WTC11 (cell line): Measurements from ENCODE around the gene FZD1. TPM values are rescaled to one million over a fixed set of nuclear protein-coding genes. Genes with fewer than 3 reads are reported as not detected.

Experiments
- ATAC-seq: fragments of 200-7000 bp; cut with Tn5 transposase; 2 replicates; pipeline ENCODE4 v1.10.0; 2021; ENCODE audit warnings: mild to moderate bottlenecking, moderate library complexity
- CTCF ChIA-PET: fragments of 300-600 bp; sonication (Branson Sonifier 250); formaldehyde crosslinking; loops from one replicate; lab custom pipeline; 2021; ENCODE audit warnings: antibody characterized with exemption; lab: Charles Lee
- POLR2A ChIA-PET: fragments of 350-600 bp; sonication (Branson Sonifier 250); formaldehyde crosslinking; loops from one replicate; lab custom pipeline; 2021; ENCODE audit warnings: antibody characterized with exemption; lab: Charles Lee
- DNase-seq: peaks from one replicate; pipeline ENCODE4 v3.0.0; 2021; ENCODE audit warnings: low spot score
- H3K27ac Mint-ChIP-seq: 2 replicates; pipeline ENCODE4 v1.8.0; 2021; ENCODE audit warnings: mixed read lengths
- H3K27me3 Mint-ChIP-seq: 2 replicates; pipeline ENCODE4 v1.8.0; 2021; ENCODE audit warnings: low read depth, mild to moderate bottlenecking, moderate library complexity, mixed read lengths
- H3K36me3 Mint-ChIP-seq: 2 replicates; pipeline ENCODE4 v1.8.0; 2021; ENCODE audit warnings: mixed read lengths
- H3K4me1 Mint-ChIP-seq: 2 replicates; pipeline ENCODE4 v1.8.0; 2022; ENCODE audit warnings: mixed read lengths
- H3K4me3 Mint-ChIP-seq: 2 replicates; pipeline ENCODE4 v1.8.0; 2021; ENCODE audit warnings: mild to moderate bottlenecking, moderate library complexity, mixed read lengths
- H3K9me3 Mint-ChIP-seq: 2 replicates; pipeline ENCODE4 v1.8.0; 2021; ENCODE audit warnings: mixed read lengths
- ATF1 ChIP-seq: sonication (generic); formaldehyde crosslinking; IDR thresholded peaks from 2 replicates; pipeline ENCODE4 v1.8.1; 2023; ENCODE audit warnings: mild to moderate bottlenecking, moderate library complexity, missing genetic modification reagents
- ATF2 ChIP-seq: sonication (generic); formaldehyde crosslinking; IDR thresholded peaks from 2 replicates; pipeline ENCODE4 v1.8.1; 2022; ENCODE audit warnings: low read depth, missing genetic modification reagents, borderline replicate concordance
- ATF6 ChIP-seq: sonication (generic); formaldehyde crosslinking; IDR thresholded peaks from 2 replicates; pipeline ENCODE4 v1.8.1; 2023; ENCODE audit warnings: mild to moderate bottlenecking, missing genetic modification reagents
- CBFB ChIP-seq: sonication (generic); formaldehyde crosslinking; IDR thresholded peaks from 2 replicates; pipeline ENCODE4 v1.8.1; 2022; ENCODE audit warnings: mild to moderate bottlenecking, low read depth, missing genetic modification reagents
- CREM ChIP-seq: sonication (generic); formaldehyde crosslinking; IDR thresholded peaks from 2 replicates; pipeline ENCODE4 v1.8.1; 2022; ENCODE audit warnings: mild to moderate bottlenecking, missing genetic modification reagents, moderate library complexity
- E2F4 ChIP-seq: sonication (generic); formaldehyde crosslinking; IDR thresholded peaks from 2 replicates; pipeline ENCODE4 v1.8.1; 2022; ENCODE audit warnings: low read depth, mild to moderate bottlenecking, moderate library complexity, missing genetic modification reagents, borderline replicate concordance
- ETV6 ChIP-seq: sonication (generic); formaldehyde crosslinking; IDR thresholded peaks from 2 replicates; pipeline ENCODE4 v1.8.1; 2022; ENCODE audit warnings: mild to moderate bottlenecking, missing genetic modification reagents
- FOXJ3 ChIP-seq: sonication (generic); formaldehyde crosslinking; IDR thresholded peaks from 2 replicates; pipeline ENCODE4 v1.9.0; 2021; ENCODE audit warnings: missing genetic modification reagents, mild to moderate bottlenecking, borderline replicate concordance
- FOXK1 ChIP-seq: sonication (generic); formaldehyde crosslinking; IDR thresholded peaks from 2 replicates; pipeline ENCODE4 v1.8.0; 2022; ENCODE audit warnings: mild to moderate bottlenecking, moderate library complexity, missing genetic modification reagents
- GABPB1 ChIP-seq: sonication (generic); formaldehyde crosslinking; IDR thresholded peaks from 2 replicates; pipeline ENCODE4 v1.8.1; 2023; ENCODE audit warnings: mild to moderate bottlenecking, missing genetic modification reagents
- HMGA2 ChIP-seq: fragments of 250-450 bp; sonication (Bioruptor Pico); IDR thresholded peaks from 2 replicates; pipeline ENCODE4 v1.4.0; 2021; ENCODE audit warnings: mild to moderate bottlenecking, moderate library complexity
- IRF2 ChIP-seq: sonication (generic); formaldehyde crosslinking; IDR thresholded peaks from 2 replicates; pipeline ENCODE4 v1.8.0; 2022; ENCODE audit warnings: low read depth, missing genetic modification reagents, borderline replicate concordance
- MAX ChIP-seq: sonication (generic); formaldehyde crosslinking; IDR thresholded peaks from 2 replicates; pipeline ENCODE4 v1.8.0; 2022; ENCODE audit warnings: mild to moderate bottlenecking, missing genetic modification reagents
- NR2C2 ChIP-seq: sonication (generic); formaldehyde crosslinking; IDR thresholded peaks from 2 replicates; pipeline ENCODE4 v1.8.0; 2022; ENCODE audit warnings: mild to moderate bottlenecking, missing genetic modification reagents
- PRRX2 ChIP-seq: fragments of 250-450 bp; sonication (Bioruptor Pico); IDR thresholded peaks from 2 replicates; pipeline ENCODE4 v1.8.0; 2021; ENCODE audit warnings: mild to moderate bottlenecking
- SMAD4 ChIP-seq: sonication (generic); formaldehyde crosslinking; IDR thresholded peaks from 2 replicates; pipeline ENCODE4 v1.8.0; 2022; ENCODE audit warnings: mild to moderate bottlenecking, missing genetic modification reagents
- SOX15 ChIP-seq: fragments of 250-450 bp; sonication (Bioruptor Pico); IDR thresholded peaks from 2 replicates; pipeline ENCODE4 v1.9.0; 2021; ENCODE audit warnings: mild to moderate bottlenecking
- SP1 ChIP-seq: sonication (generic); formaldehyde crosslinking; conservative IDR thresholded peaks from 2 replicates; pipeline ENCODE4 v1.8.1; 2022; ENCODE audit warnings: missing genetic modification reagents
- TCF7 ChIP-seq: sonication (generic); formaldehyde crosslinking; IDR thresholded peaks from 2 replicates; pipeline ENCODE4 v1.8.0; 2022; ENCODE audit warnings: mild to moderate bottlenecking, low read depth, missing genetic modification reagents, moderate library complexity
- ZNF219 ChIP-seq: sonication (generic); formaldehyde crosslinking; IDR thresholded peaks from 2 replicates; pipeline ENCODE4 v1.8.0; 2023; ENCODE audit warnings: missing genetic modification reagents, mild to moderate bottlenecking, borderline replicate concordance
- total RNA-seq: library from RNA; stranded (reverse); gene quantifications from 3 replicates; pipeline ENCODE4 v1.2.3, GENCODE V29; 2021
- TF ChIP-seq, protein P1 (sequence below): sonication (generic); formaldehyde crosslinking; IDR thresholded peaks from 2 replicates; pipeline ENCODE4 v1.8.0; 2022; ENCODE audit warnings: missing genetic modification reagents
- TF ChIP-seq, protein P2 (sequence below): sonication (generic); formaldehyde crosslinking; conservative IDR thresholded peaks from 2 replicates; pipeline ENCODE4 v1.8.1; 2022; ENCODE audit warnings: mild to moderate bottlenecking, missing genetic modification reagents
- TF ChIP-seq, protein P3 (sequence below): sonication (generic); formaldehyde crosslinking; IDR thresholded peaks from 2 replicates; pipeline ENCODE4 v1.8.1; 2022; ENCODE audit warnings: mild to moderate bottlenecking, moderate library complexity, missing genetic modification reagents
- TF ChIP-seq, protein P4 (sequence below): sonication (generic); formaldehyde crosslinking; IDR thresholded peaks from 2 replicates; pipeline ENCODE4 v1.8.1; 2023; ENCODE audit warnings: mild to moderate bottlenecking, missing genetic modification reagents, moderate library complexity
- TF ChIP-seq, protein P5 (sequence below): fragments of 250-450 bp; sonication (Bioruptor Pico); IDR thresholded peaks from 2 replicates; pipeline ENCODE4 v1.9.0; 2021; ENCODE audit warnings: mild to moderate bottlenecking

The FZD1 gene
- total RNA-seq, 1 experiment from 2014 or later = 2.0 TPM

DNA sequence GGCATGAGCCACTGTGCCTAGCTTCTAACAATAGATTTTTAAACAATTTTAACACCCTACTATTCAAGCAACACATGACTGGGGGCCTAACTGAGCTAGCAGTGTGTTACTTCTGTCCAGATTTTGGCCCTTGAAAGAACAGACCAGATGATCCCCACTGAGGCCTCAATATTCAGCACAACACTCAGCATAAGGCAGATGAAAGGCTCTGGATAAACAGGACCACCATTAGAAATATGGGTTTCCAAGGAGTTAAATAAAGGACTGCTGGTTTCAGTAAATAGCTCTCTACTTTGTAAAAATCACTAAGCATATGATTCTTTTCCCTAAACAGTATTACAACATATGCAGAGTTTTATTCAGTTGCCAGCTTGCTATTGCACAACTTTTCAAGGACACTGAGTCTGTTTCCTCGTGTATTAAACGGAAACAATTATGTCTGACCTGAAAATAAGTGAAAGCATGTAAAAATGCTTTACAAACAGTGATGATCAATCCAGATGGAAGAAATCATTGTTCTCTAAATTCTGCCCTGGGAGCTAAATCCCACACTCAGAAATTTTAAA lies 23.8 kb upstream of the FZD1 start (continued):
- TF ChIP-seq, protein P1, sequence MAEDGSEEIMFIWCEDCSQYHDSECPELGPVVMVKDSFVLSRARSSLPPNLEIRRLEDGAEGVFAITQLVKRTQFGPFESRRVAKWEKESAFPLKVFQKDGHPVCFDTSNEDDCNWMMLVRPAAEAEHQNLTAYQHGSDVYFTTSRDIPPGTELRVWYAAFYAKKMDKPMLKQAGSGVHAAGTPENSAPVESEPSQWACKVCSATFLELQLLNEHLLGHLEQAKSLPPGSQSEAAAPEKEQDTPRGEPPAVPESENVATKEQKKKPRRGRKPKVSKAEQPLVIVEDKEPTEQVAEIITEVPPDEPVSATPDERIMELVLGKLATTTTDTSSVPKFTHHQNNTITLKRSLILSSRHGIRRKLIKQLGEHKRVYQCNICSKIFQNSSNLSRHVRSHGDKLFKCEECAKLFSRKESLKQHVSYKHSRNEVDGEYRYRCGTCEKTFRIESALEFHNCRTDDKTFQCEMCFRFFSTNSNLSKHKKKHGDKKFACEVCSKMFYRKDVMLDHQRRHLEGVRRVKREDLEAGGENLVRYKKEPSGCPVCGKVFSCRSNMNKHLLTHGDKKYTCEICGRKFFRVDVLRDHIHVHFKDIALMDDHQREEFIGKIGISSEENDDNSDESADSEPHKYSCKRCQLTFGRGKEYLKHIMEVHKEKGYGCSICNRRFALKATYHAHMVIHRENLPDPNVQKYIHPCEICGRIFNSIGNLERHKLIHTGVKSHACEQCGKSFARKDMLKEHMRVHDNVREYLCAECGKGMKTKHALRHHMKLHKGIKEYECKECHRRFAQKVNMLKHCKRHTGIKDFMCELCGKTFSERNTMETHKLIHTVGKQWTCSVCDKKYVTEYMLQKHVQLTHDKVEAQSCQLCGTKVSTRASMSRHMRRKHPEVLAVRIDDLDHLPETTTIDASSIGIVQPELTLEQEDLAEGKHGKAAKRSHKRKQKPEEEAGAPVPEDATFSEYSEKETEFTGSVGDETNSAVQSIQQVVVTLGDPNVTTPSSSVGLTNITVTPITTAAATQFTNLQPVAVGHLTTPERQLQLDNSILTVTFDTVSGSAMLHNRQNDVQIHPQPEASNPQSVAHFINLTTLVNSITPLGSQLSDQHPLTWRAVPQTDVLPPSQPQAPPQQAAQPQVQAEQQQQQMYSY = no peak
- TF ChIP-seq SOX15 = no peak
- TF ChIP-seq MAX = no peak
- TF ChIP-seq, protein P2, sequence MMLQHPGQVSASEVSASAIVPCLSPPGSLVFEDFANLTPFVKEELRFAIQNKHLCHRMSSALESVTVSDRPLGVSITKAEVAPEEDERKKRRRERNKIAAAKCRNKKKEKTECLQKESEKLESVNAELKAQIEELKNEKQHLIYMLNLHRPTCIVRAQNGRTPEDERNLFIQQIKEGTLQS (CRISPR knock-in tag) = no peak
- no peak for TF ChIP-seq CREM
- no peak for TF ChIP-seq E2F4
- TF ChIP-seq ATF1 (CRISPR knock-in tag) = no peak
- no peak for TF ChIP-seq FOXJ3
- TF ChIP-seq IRF2 (CRISPR knock-in tag) = no peak
- TF ChIP-seq SP1 (CRISPR knock-in tag) = no peak

- H3K4me3 Mint-ChIP-seq = no peak overlapping the region
- H3K27me3 Mint-ChIP-seq = no peaks in the 10 kb centered on the region; the same call in 1 of the 2 replicates
- ATAC-seq = no peak
- ChIA-PET POLR2A (no interaction called here), CTCF (no interaction called here)
- DNase-seq = no peak
- no peak overlapping the region for H3K27ac Mint-ChIP-seq
- H3K4me1 Mint-ChIP-seq = no peaks in the 10 kb centered on the region
- H3K9me3 Mint-ChIP-seq = no peaks in the 10 kb centered on the region
- no peaks in the 10 kb centered on the region for H3K36me3 Mint-ChIP-seq
- TF ChIP-seq, protein P3, sequence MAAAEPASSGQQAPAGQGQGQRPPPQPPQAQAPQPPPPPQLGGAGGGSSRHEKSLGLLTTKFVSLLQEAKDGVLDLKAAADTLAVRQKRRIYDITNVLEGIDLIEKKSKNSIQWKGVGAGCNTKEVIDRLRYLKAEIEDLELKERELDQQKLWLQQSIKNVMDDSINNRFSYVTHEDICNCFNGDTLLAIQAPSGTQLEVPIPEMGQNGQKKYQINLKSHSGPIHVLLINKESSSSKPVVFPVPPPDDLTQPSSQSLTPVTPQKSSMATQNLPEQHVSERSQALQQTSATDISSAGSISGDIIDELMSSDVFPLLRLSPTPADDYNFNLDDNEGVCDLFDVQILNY (CRISPR knock-in tag) = no peak
- TF ChIP-seq CBFB (no peak), TCF7 (CRISPR knock-in tag) (no peak), ZNF219 (no peak), NR2C2 (no peak), HMGA2 (no peak), FOXK1 (CRISPR knock-in tag) (no peak), GABPB1 (CRISPR knock-in tag) (no peak), ATF2 (no peak), SOX15 (no peak), ETV6 (no peak), ATF6 (no peak), SMAD4 (CRISPR knock-in tag) (no peak), PRRX2 (CRISPR knock-in tag) (no peak)
- TF ChIP-seq, protein P4, sequence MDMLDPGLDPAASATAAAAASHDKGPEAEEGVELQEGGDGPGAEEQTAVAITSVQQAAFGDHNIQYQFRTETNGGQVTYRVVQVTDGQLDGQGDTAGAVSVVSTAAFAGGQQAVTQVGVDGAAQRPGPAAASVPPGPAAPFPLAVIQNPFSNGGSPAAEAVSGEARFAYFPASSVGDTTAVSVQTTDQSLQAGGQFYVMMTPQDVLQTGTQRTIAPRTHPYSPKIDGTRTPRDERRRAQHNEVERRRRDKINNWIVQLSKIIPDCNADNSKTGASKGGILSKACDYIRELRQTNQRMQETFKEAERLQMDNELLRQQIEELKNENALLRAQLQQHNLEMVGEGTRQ (CRISPR knock-in tag) = no peak
- TF ChIP-seq, protein P2 (CRISPR knock-in tag) = no peak
- TF ChIP-seq, protein P5, sequence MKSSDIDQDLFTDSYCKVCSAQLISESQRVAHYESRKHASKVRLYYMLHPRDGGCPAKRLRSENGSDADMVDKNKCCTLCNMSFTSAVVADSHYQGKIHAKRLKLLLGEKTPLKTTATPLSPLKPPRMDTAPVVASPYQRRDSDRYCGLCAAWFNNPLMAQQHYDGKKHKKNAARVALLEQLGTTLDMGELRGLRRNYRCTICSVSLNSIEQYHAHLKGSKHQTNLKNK (CRISPR knock-in tag) = no peak
Measured at GRCh38 chr7:91242097-91242844, 22.0 kb upstream of the FZD1 start.
